ENCODE results near the gene EQTN. TPM values are rescaled to one million over a fixed set of nuclear protein-coding genes. Genes with fewer than 3 reads are reported as not detected.

EQTN gene
- total and polyA plus RNA-seq, 2 of the 4 experiments (the other 2 are of a cell fraction), result not detected

DNA sequence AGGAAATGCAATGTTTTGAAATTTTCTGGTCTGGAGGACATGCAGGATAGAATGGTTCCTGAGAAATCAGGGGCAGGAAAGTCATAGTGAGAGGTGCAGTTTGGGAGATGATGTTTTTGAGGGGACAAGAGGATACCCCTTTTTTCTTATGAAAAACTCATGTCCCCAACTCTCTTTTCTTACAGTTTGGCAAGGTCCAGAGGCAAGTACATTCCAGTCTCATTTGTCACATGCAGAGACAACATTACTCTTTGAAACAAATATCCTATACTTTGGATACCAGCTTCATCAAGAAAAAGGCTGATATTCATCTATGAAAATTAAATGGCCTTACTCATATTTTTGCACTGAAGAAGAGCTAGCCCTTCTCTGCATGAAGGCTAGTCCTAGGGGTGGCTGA, 48.2 kb downstream of the EQTN start:
- peak overlapping the region; percentile 9; the same call in 1 of the 2 replicates for H3K18ac ChIP-seq (ENCODE audit: low read depth, low read length)
- CTCF ChIA-PET, result interaction anchor here (0.7 to 1.4 kb wide), 4 partner anchors 9 to 22 kb away, joined by 3 to 6 read pairs (median 4); no protein-coding TSS in a partner anchor
- no peaks in the 10 kb centered on the region for H3K79me1 ChIP-seq (ENCODE audit: low read depth in 1 of 2, low read length in 2 of 2)
- no peaks in the 10 kb centered on the region for H3K9me1 ChIP-seq (ENCODE audit: insufficient read depth, low read length)
- peak; percentile 8 for DNase-seq
- BruUV-seq (replicated peaks), result no TSS peak
- no peak overlapping the region for H2AK5ac ChIP-seq (ENCODE audit: low read depth, low read length)
- intact Hi-C loops (cut with micrococcal nuclease) (no loop called here), in situ Hi-C loops (cut with MboI; ENCODE audit: low sequenced_read_pairs) (no loop called here), dilution Hi-C loops (cut with HindIII; ENCODE audit: low sequenced_read_pairs, unreplicated experiment) (no loop called here)
- ATAC-seq (ENCODE audit: low read depth), result peak; percentile 28
- no peak overlapping the region for H3K4me3 ChIP-seq (ENCODE audit: insufficient read depth, low read depth, low read length)
- no peak overlapping the region for H3K27ac ChIP-seq (ENCODE audit: insufficient read depth, low read length)
- H4K5ac ChIP-seq (ENCODE audit: low read depth, low read length), result no peak overlapping the region; the same call in 1 of the 2 replicates
- H3K27me3 ChIP-seq (ENCODE audit: control insufficient read depth, insufficient read depth, low read length), result no peaks in the 10 kb centered on the region
- peak overlapping the region; percentile 38; the same call in 1 of the 2 replicates for H2BK20ac ChIP-seq (ENCODE audit: low read depth, low read length)
- no peak overlapping the region for H3K4ac ChIP-seq (ENCODE audit: low read depth, low read length)
- no peak overlapping the region for H3K56ac ChIP-seq (ENCODE audit: extremely low read depth, insufficient read depth, low read length)
- H4K20me1 ChIP-seq (ENCODE audit: insufficient read depth, low read length), result no peaks in the 10 kb centered on the region
- H3K23ac ChIP-seq (ENCODE audit: low read depth, low read length), result no peak overlapping the region
- H2AFZ ChIP-seq (replicated peaks; ENCODE audit: low read length, poor library complexity), result no peak overlapping the region
- no peak overlapping the region for H3K9ac ChIP-seq (ENCODE audit: low read depth, low read length)
- POLR2A ChIA-PET (ENCODE audit: unreplicated experiment), result no interaction called here
- H3K4me1 ChIP-seq (ENCODE audit: control insufficient read depth, insufficient read depth, low read length), result no peaks in the 10 kb centered on the region
- no peak overlapping the region for H2BK15ac ChIP-seq (ENCODE audit: low read depth, low read length)
- no peak overlapping the region for H2AK9ac ChIP-seq (replicated peaks; ENCODE audit: low read depth, low read length, poor library complexity)
- peak overlapping the region; percentile 28; the same call in 1 of the 2 replicates for H2BK120ac ChIP-seq (ENCODE audit: low read depth, low read length)
- no peaks in the 10 kb centered on the region for H3K36me3 ChIP-seq (ENCODE audit: control insufficient read depth, insufficient read depth, low read length)
- H3K4me2 ChIP-seq (ENCODE audit: low read depth, low read length), result no peak overlapping the region
- H3K9me3 ChIP-seq (ENCODE audit: control insufficient read depth, insufficient read depth, low read length), result no peaks in the 10 kb centered on the region
- H4K8ac ChIP-seq (ENCODE audit: low read depth in 2 of 2, low read length in 2 of 2), result no peak overlapping the region
- H3K14ac ChIP-seq (replicated peaks; ENCODE audit: low read depth, low read length), result no peak overlapping the region
- TF ChIP-seq, protein P1, sequence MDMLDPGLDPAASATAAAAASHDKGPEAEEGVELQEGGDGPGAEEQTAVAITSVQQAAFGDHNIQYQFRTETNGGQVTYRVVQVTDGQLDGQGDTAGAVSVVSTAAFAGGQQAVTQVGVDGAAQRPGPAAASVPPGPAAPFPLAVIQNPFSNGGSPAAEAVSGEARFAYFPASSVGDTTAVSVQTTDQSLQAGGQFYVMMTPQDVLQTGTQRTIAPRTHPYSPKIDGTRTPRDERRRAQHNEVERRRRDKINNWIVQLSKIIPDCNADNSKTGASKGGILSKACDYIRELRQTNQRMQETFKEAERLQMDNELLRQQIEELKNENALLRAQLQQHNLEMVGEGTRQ (IDR thresholded peaks at IDR 0.05; ENCODE audit: low read depth, low read length), result no peak
- no peak for TF ChIP-seq MAFK (IDR thresholded peaks at IDR 0.05; ENCODE audit: low read depth, low read length)
- TF ChIP-seq POLR2A (IDR thresholded peaks at IDR 0.05; ENCODE audit: low read depth, low read length), result no peak
- TF ChIP-seq SMC3 (IDR thresholded peaks at IDR 0.05; ENCODE audit: low read depth, low read length), result no peak
- TF ChIP-seq FOS (IDR thresholded peaks at IDR 0.05; ENCODE audit: low read depth, low read length), result no peak
- TF ChIP-seq NFE2L2 (IDR thresholded peaks at IDR 0.05; ENCODE audit: low read depth, low read length), result no peak
- no peak for TF ChIP-seq MAZ (IDR thresholded peaks at IDR 0.05; ENCODE audit: borderline replicate concordance, low read depth, low read length)
- TF ChIP-seq CEBPB (IDR thresholded peaks at IDR 0.05; ENCODE audit: low read depth, low read length), result no peak
- TF ChIP-seq RCOR1 (IDR thresholded peaks at IDR 0.05; ENCODE audit: insufficient replicate concordance, low read length), result no peak
- no peak for TF ChIP-seq MXI1 (IDR thresholded peaks at IDR 0.05; ENCODE audit: borderline replicate concordance, low read depth, low read length)
- TF ChIP-seq, protein P2, sequence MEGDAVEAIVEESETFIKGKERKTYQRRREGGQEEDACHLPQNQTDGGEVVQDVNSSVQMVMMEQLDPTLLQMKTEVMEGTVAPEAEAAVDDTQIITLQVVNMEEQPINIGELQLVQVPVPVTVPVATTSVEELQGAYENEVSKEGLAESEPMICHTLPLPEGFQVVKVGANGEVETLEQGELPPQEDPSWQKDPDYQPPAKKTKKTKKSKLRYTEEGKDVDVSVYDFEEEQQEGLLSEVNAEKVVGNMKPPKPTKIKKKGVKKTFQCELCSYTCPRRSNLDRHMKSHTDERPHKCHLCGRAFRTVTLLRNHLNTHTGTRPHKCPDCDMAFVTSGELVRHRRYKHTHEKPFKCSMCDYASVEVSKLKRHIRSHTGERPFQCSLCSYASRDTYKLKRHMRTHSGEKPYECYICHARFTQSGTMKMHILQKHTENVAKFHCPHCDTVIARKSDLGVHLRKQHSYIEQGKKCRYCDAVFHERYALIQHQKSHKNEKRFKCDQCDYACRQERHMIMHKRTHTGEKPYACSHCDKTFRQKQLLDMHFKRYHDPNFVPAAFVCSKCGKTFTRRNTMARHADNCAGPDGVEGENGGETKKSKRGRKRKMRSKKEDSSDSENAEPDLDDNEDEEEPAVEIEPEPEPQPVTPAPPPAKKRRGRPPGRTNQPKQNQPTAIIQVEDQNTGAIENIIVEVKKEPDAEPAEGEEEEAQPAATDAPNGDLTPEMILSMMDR (conservative IDR thresholded peaks at IDR 0.05; ENCODE audit: low read depth, low read length), result no peak
- H4K91ac ChIP-seq (ENCODE audit: insufficient read depth, low read depth, low read length), result no peak overlapping the region
- H2BK5ac ChIP-seq (ENCODE audit: low read depth, low read length, poor library complexity, severe bottlenecking), result no peak overlapping the region

Data from IMR-90 (cell line).